PC-9 (cell line): ENCODE data around the gene KCNK17. TPM values are rescaled to one million over a fixed set of nuclear protein-coding genes. Genes with fewer than 3 reads are reported as not detected.

Experiments
- BruUV-seq: library from RNA; stranded (reverse); fragments of 400-500 nt; replicated peaks from 2 replicates; lab custom pipeline; 2021; lab: Mats Ljungman, UMichigan
- CTCF ChIA-PET: fragments of 300-600 bp; sonication (Branson Sonifier 250); formaldehyde crosslinking; loops from one replicate; lab custom pipeline; 2022; ENCODE audit warnings: antibody characterized with exemption; lab: Charles Lee
- POLR2A ChIA-PET: fragments of 300-600 bp; sonication (Branson Sonifier 250); formaldehyde crosslinking; loops from one replicate; lab custom pipeline; 2022; ENCODE audit warnings: antibody characterized with exemption; ENCODE audit not compliant: unreplicated experiment; lab: Charles Lee
- DNase-seq, 2 experiments: peaks; one replicate each; pipeline versions ENCODE4 v3.0.0 to v3.0.0-alpha.2; 2015 to 2022; ENCODE audit warnings: mixed read lengths in 1 of 2
- H2AFZ ChIP-seq: fragments of 200-600 bp; sonication (generic); 2 replicates; pipeline ENCODE4 v1.8.1; 2017; ENCODE audit warnings: antibody characterized with exemption
- H3F3A ChIP-seq: fragments of 200-600 bp; sonication (generic); 2 replicates; pipeline ENCODE4 v1.8.1; 2017; ENCODE audit warnings: antibody characterized with exemption, mild to moderate bottlenecking, low read depth; ENCODE audit not compliant: insufficient read depth
- H3K27ac ChIP-seq: fragments of 200-600 bp; sonication (generic); 2 replicates; pipeline ENCODE4 v1.6.1; 2016; ENCODE audit warnings: mixed run types
- H3K27me3 ChIP-seq: fragments of 200-600 bp; sonication (generic); 2 replicates; pipeline ENCODE4 v1.6.1; 2016; ENCODE audit warnings: low read depth, mixed run types; ENCODE audit not compliant: insufficient read depth
- H3K36me3 ChIP-seq: fragments of 200-600 bp; sonication (generic); 2 replicates; pipeline ENCODE4 v1.6.1; 2016; ENCODE audit warnings: low read depth, mixed run types
- H3K4me1 ChIP-seq: fragments of 200-600 bp; sonication (generic); replicated peaks from 2 replicates; pipeline ENCODE4 v1.6.1; 2016; ENCODE audit warnings: mixed run types; ENCODE audit not compliant: insufficient read depth
- H3K4me2 ChIP-seq: fragments of 200-600 bp; sonication (generic); 2 replicates; pipeline ENCODE4 v1.6.1; 2017; ENCODE audit warnings: mixed run types
- H3K4me3 ChIP-seq: fragments of 200-600 bp; sonication (generic); 2 replicates; pipeline ENCODE4 v1.6.1; 2016; ENCODE audit warnings: mixed run types
- H3K79me2 ChIP-seq: fragments of 200-600 bp; sonication (generic); 2 replicates; pipeline ENCODE4 v1.6.1; 2017; ENCODE audit warnings: low read depth, mixed run types
- H3K9me2 ChIP-seq: fragments of 200-600 bp; sonication (generic); 2 replicates; pipeline ENCODE4 v1.8.1; 2017; ENCODE audit warnings: mild to moderate bottlenecking; ENCODE audit not compliant: insufficient read depth
- H3K9me3 ChIP-seq: fragments of 200-600 bp; sonication (generic); 2 replicates; pipeline ENCODE4 v1.8.1; 2016; ENCODE audit warnings: low read depth; ENCODE audit not compliant: insufficient read depth
- H4K20me1 ChIP-seq: fragments of 200-600 bp; sonication (generic); 2 replicates; pipeline ENCODE4 v1.8.1; 2017; ENCODE audit not compliant: insufficient read depth
- EZH2 ChIP-seq: fragments of 200-600 bp; sonication (generic); IDR thresholded peaks from 2 replicates; pipeline ENCODE4 v1.8.0; 2017; ENCODE audit warnings: antibody characterized with exemption, low read depth
- intact Hi-C: fragments of 100-400 bp; cut with micrococcal nuclease; formaldehyde crosslinking; loops from one replicate; pipeline ENCODE4 v1.10.0; 2022; ENCODE audit not compliant: unreplicated experiment
- total RNA-seq: library from RNA; stranded (reverse); gene quantifications from 2 replicates; pipeline ENCODE4 v1.2.3, GENCODE V29; 2021
- TF ChIP-seq, protein P1 (sequence below): fragments of 200-600 bp; sonication (generic); conservative IDR thresholded peaks from 2 replicates; pipeline ENCODE4 v1.6.1; 2017; ENCODE audit warnings: mixed run types, antibody characterized with exemption, mild to moderate bottlenecking, moderate library complexity

KCNK17 gene
- total RNA-seq, 1 experiment from 2014 or later: not detected

DNA sequence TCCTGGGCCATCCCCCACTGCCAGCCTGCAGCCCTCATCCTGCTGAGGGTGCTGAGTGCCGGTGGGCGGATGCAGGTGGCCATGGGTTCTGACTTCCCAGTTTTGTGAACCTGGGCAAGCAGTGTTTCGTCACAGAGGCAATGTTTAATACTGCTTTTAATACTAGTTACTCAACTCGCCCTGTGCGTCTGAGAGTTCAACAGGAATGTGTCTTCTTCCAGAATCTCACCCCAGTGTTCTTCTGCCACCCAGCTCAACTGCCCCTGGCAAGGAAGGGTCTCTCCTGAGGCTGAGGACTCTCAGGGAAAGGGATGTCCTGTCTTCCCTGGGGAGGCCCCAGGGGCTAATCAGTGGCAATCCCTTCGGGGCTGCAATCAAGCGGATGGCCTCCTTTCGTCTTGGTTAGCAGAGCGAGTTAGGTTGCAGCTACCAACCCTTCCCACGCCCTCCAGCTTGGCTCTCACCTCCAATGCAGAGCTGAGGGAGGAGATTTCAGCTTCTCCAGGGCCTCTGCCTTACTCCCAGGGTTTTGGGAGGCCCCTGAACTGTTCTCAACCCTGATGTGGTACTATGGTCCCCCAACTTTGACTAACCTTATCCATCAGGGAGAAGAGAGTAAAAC lies 6.3 kb upstream of the KCNK17 start:
- Histone ChIP-seq H3K9me2 (no peaks in the 10 kb centered on the region), H3K9me3 (no peaks in the 10 kb centered on the region), H3K27ac (no peak overlapping the region), H3K79me2 (no peaks in the 10 kb centered on the region), H2AFZ (no peak overlapping the region), H3K4me3 (no peak overlapping the region), H3K4me1 (no peaks in the 10 kb centered on the region), H3F3A (no peaks in the 10 kb centered on the region), H3K4me2 (no peak overlapping the region), H4K20me1 (no peaks in the 10 kb centered on the region), H3K36me3 (no peaks in the 10 kb centered on the region), H3K27me3 (peaks cover 100% of the 10 kb centered on the region)
- BruUV-seq: no TSS peak
- intact Hi-C loops: no loop called here
- CTCF ChIA-PET: no interaction called here
- POLR2A ChIA-PET: no interaction called here
- TF ChIP-seq, protein P1, sequence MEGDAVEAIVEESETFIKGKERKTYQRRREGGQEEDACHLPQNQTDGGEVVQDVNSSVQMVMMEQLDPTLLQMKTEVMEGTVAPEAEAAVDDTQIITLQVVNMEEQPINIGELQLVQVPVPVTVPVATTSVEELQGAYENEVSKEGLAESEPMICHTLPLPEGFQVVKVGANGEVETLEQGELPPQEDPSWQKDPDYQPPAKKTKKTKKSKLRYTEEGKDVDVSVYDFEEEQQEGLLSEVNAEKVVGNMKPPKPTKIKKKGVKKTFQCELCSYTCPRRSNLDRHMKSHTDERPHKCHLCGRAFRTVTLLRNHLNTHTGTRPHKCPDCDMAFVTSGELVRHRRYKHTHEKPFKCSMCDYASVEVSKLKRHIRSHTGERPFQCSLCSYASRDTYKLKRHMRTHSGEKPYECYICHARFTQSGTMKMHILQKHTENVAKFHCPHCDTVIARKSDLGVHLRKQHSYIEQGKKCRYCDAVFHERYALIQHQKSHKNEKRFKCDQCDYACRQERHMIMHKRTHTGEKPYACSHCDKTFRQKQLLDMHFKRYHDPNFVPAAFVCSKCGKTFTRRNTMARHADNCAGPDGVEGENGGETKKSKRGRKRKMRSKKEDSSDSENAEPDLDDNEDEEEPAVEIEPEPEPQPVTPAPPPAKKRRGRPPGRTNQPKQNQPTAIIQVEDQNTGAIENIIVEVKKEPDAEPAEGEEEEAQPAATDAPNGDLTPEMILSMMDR: no peak
- no peak for TF ChIP-seq EZH2
- DNase-seq: no peak

DNA sequence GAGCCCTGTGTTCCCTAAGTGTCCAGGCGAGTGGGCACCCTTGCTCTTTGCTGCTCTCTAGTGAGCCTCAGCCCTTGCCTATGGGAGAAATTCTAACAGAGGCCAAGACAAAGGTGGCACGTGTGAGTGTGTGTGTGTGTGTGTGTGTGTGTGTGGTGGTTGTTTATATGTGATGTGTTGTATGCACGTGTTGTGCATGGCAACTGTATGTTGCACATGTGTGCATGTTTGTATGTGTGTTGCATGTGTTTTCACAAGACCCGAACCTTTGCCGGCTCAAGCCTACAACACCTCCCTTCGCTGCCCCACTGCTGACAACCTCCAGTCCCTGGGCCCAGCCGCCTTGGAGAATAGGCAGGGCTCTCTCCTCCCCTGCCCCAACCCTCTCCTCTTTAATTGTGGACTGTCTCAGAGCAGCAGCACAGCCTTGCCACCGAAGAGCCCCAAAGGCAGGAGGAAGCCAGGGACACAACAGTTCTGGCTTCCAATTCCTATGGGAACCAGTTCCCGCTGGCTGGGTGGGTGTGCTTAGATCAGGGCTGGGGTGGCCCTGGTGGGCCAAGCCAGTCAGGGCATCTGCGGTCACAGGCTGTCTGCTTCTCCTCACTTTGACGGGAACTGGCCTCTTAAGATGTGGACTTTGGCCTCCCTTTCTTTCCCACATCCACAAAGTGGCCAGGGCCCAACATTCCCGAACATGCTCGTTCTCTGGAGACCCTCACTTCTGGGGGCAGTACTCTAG lies 5.6 kb upstream of the KCNK17 start:
- peaks cover 97% of the 10 kb centered on the region for H3K27me3 ChIP-seq
- TF ChIP-seq, protein P1: no peak
- no peak for TF ChIP-seq EZH2
- H3K36me3 ChIP-seq: no peaks in the 10 kb centered on the region
- intact Hi-C loops: no loop called here
- no peak for DNase-seq
- CTCF ChIA-PET: no interaction called here
- no peaks in the 10 kb centered on the region for H3K79me2 ChIP-seq
- POLR2A ChIA-PET: no interaction called here
- no peak overlapping the region for H2AFZ ChIP-seq
- no peaks in the 10 kb centered on the region for H3K4me1 ChIP-seq
- no peak overlapping the region for H3K27ac ChIP-seq
- H3K4me3 ChIP-seq: no peak overlapping the region
- H3F3A ChIP-seq: no peaks in the 10 kb centered on the region
- H4K20me1 ChIP-seq: no peaks in the 10 kb centered on the region
- H3K4me2 ChIP-seq: no peak overlapping the region
- H3K9me2 ChIP-seq: no peaks in the 10 kb centered on the region
- no TSS peak for BruUV-seq
- no peaks in the 10 kb centered on the region for H3K9me3 ChIP-seq

DNA sequence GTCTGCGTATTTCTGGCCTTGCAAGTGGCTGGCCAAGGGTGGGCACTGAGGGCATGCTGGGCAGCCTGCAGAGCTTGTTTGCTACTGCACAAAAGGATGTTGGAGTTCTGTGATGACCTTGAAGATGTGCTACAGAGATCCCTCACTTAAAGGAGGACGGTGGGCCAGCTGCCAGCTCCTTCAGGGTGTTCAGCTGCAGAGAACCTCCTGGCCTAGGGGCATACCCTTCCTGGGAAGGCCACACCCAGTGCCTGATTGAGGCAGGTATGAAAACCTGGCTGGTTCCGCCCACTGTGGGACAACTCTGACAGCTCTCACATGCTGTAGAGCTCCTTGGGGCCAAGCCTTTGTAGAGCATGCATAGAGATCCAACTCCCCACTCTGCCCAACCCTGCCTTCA lies 3.0 kb upstream of the KCNK17 start:
- Histone ChIP-seq H3K9me3 (no peaks in the 10 kb centered on the region), H3K4me2 (no peak overlapping the region), H4K20me1 (no peaks in the 10 kb centered on the region), H3K27me3 (peaks cover 81% of the 10 kb centered on the region), H3K36me3 (no peaks in the 10 kb centered on the region), H2AFZ (no peak overlapping the region), H3K79me2 (no peaks in the 10 kb centered on the region), H3K4me3 (no peak overlapping the region), H3K4me1 (no peaks in the 10 kb centered on the region), H3K9me2 (no peaks in the 10 kb centered on the region), H3F3A (no peaks in the 10 kb centered on the region), H3K27ac (no peak overlapping the region)
- BruUV-seq: no TSS peak
- TF ChIP-seq, protein P1: no peak
- no peak for TF ChIP-seq EZH2
- CTCF ChIA-PET: no interaction called here
- intact Hi-C loops: no loop called here
- no peak for DNase-seq
- POLR2A ChIA-PET: no interaction called here
